Putamen (tissue), 1 donor: Measurements from ENCODE around the gene UBAC1.

Experiments used
- DNase-seq: peaks from one replicate; pipeline ENCODE4 v3.0.0-alpha.2; 2016; ENCODE audit warnings: low spot score

The UBAC1 gene, protein sequence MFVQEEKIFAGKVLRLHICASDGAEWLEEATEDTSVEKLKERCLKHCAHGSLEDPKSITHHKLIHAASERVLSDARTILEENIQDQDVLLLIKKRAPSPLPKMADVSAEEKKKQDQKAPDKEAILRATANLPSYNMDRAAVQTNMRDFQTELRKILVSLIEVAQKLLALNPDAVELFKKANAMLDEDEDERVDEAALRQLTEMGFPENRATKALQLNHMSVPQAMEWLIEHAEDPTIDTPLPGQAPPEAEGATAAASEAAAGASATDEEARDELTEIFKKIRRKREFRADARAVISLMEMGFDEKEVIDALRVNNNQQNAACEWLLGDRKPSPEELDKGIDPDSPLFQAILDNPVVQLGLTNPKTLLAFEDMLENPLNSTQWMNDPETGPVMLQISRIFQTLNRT

DNA sequence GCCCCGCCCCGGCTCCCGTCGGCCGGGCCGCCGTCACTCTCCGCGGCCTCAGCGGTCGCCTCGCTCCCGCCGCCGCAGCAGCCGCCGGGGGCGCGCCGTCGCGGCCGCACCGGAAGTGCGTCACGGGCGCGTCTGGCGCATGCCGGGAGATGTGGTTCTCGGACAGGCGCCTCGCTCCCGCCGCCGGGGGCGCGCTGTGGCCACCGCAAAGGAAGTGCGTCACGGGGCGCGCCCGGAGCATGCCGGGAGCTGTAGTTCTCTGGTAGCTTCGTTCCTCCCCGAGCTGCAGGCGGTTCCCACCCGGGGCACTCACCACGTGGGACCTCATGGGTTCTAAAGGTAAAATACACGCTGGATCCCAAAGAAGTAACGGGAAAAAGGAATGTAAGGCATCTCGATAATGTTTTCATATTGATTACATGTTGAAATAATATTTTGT lies at the start of gene UBAC1:
UBAC1 (minus strand) TSS at position 97 of the 439 bp plus-strand sequence. CDS start 211 bp downstream, outside the sequence.
- DNase-seq: peak; percentile 96

DNA sequence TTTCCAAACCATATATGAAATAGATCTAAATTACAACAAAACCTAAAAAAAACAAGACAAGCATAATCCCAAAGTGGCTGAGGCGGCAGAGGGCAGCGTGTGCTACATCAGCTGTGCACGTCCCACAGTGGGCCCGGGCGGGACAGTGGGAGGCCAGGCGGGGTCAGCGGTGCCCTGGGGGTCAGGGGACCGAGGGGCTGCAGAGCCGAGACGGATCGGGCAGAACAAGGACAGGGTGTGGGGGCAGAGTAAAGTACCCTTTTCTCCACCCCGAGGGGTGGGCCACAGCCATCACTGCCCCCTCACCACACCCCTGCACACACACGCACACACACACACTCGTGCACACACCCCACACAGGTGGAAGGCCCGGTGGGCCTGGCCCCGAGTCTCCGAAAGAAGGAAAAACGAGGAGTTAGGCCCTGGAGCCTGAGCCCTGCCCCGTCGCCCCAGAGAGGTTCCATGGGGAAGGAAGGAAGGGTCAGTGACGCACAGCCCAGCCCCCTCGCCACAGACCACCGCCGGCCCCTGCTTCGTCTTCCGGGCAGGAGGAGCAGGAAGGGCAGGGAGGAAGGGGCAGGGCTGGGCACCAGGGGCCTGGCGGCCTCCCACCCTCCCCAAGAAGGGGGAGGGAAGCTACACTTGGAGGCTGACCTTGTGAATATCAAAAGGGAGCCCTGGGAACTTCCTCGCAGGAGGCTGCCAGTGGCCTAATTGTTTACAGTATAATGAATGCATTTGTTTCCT lies 49.6 kb upstream of the UBAC1 start:
- no peak for DNase-seq

GRCh38 chr9:136010176-136010575 lies 49.0 kb upstream of the UBAC1 start:
- no peak for DNase-seq

DNA sequence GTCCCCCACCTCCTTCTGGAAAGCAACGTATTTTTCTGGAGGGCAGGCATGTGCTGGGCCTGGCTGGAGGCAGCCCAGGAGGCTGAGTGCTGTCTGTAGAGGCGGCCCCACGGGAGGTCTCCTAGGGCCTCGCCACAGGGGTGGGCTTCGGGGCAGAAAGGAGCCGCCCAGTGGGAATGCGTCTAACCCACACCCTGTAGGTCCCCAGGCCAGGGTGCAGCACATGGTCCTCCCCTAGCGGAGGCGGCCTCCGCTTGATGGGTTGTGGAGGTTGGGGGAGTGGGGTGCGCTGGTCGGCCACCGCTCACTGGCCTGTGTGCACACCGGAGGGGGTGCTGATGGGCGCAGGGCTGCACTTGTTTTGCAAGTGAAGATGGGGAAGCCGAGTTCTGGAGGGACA lies 48.3 kb upstream of the UBAC1 start:
- no peak for DNase-seq

GRCh38 chr9:136008693-136008997 lies 47.5 kb upstream of the UBAC1 start:
- DNase-seq: no peak

- no peak for DNase-seq
These were observed 46.9 kb upstream of the UBAC1 start for GRCh38 chr9:136007934-136008692.

DNA sequence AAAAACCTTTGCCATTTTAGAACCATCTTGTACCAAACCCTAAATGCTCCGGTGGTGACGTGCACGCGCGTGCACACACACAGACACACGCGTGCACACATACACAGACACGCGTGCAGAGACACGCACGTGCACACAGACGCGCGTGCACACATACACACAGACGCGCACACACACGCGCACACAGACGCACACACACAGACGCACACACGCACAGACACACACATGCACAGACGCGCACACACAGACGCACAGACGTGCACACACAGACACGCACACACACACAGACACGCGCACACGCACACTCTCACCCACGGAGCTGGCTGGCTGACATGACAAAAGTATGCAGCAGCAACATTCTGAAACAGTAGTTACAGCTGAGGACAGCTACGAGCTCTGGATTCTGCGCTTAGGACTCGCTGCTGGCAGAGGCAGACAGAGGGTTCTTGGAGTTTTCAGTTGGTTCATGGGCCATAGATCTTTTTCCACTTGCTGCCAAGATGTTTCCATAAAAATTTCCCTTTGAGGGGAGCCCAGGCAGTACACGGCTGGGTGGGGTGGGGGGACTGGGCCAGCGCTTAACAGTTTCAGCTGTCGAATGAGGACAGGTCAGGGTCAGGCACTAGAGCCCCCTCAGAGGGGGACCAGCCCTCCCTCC lies 46.2 kb upstream of the UBAC1 start:
- DNase-seq: no peak

DNA sequence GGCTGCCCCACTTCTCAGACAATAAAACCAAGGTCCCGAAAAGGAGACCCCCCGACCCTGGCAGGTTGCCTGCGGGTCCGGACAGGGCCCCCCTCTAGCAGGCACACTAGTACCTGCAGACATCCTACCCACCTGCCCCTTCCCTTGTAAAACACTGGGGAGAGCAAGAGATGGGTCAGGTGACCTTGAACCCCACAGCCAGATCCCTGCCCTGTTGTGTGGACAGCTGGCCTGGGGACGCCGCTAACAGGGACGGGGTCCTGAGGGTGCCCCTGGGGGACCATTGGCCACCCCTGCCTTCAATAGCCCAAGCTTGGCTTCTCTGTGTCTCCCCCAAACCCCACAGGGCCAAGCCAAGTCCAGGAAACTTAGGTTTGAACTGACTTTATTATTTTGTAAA lies 45.0 kb upstream of the UBAC1 start:
- no peak for DNase-seq

DNA sequence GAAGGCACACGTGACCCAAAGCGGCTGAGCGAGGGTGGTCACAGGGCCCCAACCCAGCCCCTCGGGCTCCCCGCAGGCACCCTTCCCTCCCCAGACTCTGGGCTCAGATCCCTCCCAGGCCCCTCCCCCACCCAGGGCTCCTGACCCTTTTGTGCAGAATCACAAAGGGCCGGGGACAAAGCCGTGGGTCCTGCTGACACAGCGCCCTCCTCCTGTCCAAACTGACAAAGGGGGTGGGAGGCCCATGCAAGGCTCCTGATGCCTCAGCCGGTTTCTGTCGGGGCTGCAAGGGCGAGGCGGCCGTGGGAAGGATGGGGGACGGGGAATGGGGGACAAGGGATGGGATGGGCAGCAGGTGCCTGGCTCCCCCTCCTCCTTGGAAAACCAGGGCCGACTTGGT lies 43.5 kb upstream of the UBAC1 start:
- no peak for DNase-seq

- no peak for DNase-seq
These were observed 43.0 kb upstream of the UBAC1 start for GRCh38 chr9:136004219-136004618.

DNA sequence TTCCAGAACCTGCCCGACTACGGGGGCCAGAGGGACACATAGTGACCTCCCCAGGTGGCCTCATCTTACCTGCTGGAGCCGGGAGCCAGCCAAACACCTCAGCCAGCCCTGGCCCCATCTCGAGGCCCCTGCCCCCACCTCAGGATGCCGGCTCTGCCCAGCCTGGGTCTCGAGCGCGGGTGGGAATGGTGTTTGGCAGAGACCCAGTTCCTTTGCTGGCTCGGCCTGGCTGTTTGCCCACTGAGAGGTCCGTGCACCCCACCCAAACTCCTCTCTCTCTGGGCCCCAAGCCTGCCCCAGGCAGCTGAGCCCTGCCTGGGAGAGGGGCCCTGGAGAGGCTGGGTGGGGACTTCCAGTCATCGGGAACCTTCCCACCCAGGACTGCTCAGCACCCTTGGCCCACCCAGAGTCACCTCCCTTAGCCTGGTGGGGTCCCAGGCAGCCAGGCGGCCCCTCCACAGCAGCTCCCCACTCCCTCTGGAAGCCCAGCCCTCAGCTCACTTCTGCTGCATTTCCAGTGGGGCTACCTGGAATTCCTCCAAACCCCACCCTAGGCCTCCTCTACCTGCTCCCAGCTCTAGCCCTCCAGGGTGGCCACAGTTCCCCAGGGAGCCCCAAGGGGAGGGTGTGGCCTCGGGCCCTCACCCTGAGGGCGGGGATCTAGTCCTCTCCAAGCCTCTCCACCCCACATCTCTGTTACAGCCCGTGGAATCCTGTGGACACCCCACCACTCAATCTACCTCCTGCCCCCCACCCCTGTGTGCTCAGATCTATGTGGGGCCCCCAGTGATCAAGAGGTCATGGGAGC lies 42.4 kb upstream of the UBAC1 start:
- DNase-seq: no peak

GRCh38 chr9:136002881-136003280 lies 41.7 kb upstream of the UBAC1 start:
- no peak for DNase-seq

- no peak for DNase-seq
These were observed 41.0 kb upstream of the UBAC1 start for GRCh38 chr9:136002215-136002614.

GRCh38 chr9:136001231-136001630 lies 40.1 kb upstream of the UBAC1 start:
- DNase-seq: no peak

GRCh38 chr9:135998410-135999071 lies 37.4 kb upstream of the UBAC1 start:
- no peak for DNase-seq

DNA sequence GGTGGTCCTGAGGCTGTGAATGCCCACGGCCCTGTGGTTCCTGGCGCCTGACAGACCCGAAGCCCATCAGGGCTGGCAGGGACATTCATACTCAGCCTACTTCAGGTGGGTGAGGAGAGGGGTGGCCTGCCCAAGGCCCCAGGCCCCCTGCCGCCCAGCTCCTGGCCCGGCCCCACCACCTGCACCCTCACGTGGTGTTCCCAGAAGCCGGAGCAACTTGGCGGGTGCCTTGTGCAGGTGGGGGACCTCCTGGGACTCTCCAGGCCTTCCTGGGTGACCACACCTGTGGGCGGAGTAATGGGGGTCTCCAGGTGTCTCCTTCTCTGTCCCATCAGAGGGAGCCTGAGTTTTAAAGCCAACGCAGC lies 36.8 kb upstream of the UBAC1 start:
- no peak for DNase-seq

DNA sequence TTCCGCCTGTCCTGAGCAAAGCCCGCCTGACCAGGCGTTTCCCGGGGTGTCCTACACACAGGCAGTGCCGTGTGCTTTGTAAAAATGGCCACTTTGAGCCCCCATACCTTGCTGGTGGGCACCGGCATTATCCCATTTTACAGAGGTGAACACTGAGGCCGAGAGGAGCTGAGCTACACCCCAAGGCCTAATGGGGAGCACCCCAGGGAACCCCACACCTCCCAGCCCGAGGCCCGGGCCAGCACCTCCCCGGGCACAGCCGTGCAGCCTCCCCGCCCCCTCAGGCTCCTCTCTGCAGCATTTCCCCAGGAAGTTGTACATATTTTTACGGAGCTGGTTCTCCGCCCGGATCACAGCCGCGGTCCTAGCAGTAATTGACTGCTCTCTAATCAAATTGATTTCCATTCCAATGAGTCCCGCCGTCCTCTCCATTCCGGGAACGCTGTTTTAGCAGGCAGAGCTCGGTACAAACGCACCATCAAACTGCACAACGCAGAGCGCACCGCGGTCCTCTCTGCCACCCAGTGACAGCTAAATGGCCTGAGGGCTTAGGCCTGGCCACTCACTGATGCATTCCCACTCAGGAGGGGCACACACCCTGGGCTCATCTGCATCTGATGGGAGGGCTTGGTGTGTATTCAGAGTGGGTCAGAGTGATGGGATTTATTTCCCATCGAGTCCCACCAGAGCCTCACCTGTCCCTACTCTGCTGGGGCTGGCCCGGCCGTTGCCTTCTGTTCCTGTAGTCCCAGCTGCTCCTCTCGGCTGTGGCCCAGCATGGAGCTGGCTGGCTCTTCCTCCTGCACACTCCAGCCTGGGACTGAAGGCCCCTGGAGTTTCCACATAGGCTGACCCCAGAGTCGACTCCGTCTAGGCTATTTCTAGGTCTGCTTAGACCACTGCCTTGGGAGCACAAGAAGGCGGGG lies 36.2 kb upstream of the UBAC1 start:
- DNase-seq: no peak

- DNase-seq: no peak
These were observed 34.6 kb upstream of the UBAC1 start for GRCh38 chr9:135995816-135996215.

GRCh38 chr9:135994501-135995192 lies 33.5 kb upstream of the UBAC1 start:
- no peak for DNase-seq
